ENCODE results near the gene ANKRD24.

ANKRD24 gene

GRCh38 chr19:4257025-4257424 lies 74.5 kb downstream of the ANKRD24 start:
- no peak overlapping the region for H3K4me3 ChIP-seq (ENCODE audit: low read depth, low read length)
- TF ChIP-seq, protein P1, sequence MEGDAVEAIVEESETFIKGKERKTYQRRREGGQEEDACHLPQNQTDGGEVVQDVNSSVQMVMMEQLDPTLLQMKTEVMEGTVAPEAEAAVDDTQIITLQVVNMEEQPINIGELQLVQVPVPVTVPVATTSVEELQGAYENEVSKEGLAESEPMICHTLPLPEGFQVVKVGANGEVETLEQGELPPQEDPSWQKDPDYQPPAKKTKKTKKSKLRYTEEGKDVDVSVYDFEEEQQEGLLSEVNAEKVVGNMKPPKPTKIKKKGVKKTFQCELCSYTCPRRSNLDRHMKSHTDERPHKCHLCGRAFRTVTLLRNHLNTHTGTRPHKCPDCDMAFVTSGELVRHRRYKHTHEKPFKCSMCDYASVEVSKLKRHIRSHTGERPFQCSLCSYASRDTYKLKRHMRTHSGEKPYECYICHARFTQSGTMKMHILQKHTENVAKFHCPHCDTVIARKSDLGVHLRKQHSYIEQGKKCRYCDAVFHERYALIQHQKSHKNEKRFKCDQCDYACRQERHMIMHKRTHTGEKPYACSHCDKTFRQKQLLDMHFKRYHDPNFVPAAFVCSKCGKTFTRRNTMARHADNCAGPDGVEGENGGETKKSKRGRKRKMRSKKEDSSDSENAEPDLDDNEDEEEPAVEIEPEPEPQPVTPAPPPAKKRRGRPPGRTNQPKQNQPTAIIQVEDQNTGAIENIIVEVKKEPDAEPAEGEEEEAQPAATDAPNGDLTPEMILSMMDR (IDR thresholded peaks at IDR 0.05) = no peak
- no peak overlapping the region for H3K4me2 ChIP-seq (ENCODE audit: low read length)
- H2AFZ ChIP-seq = no peak overlapping the region
- no peaks in the 10 kb centered on the region for H3K36me3 ChIP-seq (ENCODE audit: control insufficient read depth, insufficient read depth, low read length)
- H3K79me2 ChIP-seq = peaks cover 3% of the 10 kb centered on the region
- no peak overlapping the region for H3K9ac ChIP-seq
- H3K9me3 ChIP-seq (ENCODE audit: control insufficient read depth, low read length) = no peaks in the 10 kb centered on the region
- H3K4me1 ChIP-seq = no peaks in the 10 kb centered on the region
- no peaks in the 10 kb centered on the region for H3K27me3 ChIP-seq (ENCODE audit: control insufficient read depth, insufficient read depth, low read length)
- H3K27ac ChIP-seq = no peak overlapping the region

GRCh38 chr19:4258181-4258580 lies 75.7 kb downstream of the ANKRD24 start:
- Histone ChIP-seq H3K4me2 (ENCODE audit: low read length) (no peak overlapping the region), H2AFZ (no peak overlapping the region), H3K36me3 (ENCODE audit: control insufficient read depth, insufficient read depth, low read length) (no peaks in the 10 kb centered on the region), H3K9ac (no peak overlapping the region), H3K9me3 (ENCODE audit: control insufficient read depth, low read length) (no peaks in the 10 kb centered on the region), H3K79me2 (peaks cover 3% of the 10 kb centered on the region), H3K27ac (no peak overlapping the region), H3K4me3 (ENCODE audit: low read depth, low read length) (no peak overlapping the region), H3K27me3 (ENCODE audit: control insufficient read depth, insufficient read depth, low read length) (no peaks in the 10 kb centered on the region), H3K4me1 (no peaks in the 10 kb centered on the region)
- TF ChIP-seq, protein P1 (IDR thresholded peaks at IDR 0.05) = no peak

DNA sequence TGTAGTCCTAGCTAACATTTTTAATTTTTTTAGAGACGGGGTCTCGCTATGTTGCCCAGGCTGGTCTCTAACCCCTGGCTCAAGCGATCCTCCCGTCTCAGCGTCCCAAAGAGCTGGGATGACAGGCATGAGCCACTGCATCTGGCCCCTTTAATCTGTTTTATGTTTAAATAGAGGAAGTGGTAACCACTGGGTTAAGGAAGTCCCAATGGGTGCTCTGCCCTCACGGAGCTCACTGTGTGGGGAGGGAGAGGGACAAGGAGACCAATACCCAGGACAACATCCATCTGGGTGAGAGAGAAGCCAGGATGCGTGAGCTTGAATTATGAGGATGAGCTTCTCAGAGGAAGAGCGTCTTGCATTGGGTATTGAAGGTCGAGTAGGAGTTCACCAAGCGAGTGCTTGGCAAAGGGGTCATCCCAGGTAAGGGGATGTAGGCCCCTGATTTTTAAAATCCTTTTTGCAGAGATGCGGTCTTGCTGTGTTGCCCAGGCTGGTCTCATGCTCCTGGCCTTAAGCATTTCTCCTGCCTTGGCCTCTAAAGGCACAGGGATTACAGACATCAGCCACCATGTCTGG lies 78.2 kb downstream of the ANKRD24 start:
- TF ChIP-seq, protein P1 (IDR thresholded peaks at IDR 0.05) = no peak
- Histone ChIP-seq H3K36me3 (ENCODE audit: control insufficient read depth, insufficient read depth, low read length) (no peaks in the 10 kb centered on the region), H3K27me3 (ENCODE audit: control insufficient read depth, insufficient read depth, low read length) (no peaks in the 10 kb centered on the region), H3K4me2 (ENCODE audit: low read length) (no peak overlapping the region), H3K79me2 (peaks cover 3% of the 10 kb centered on the region), H3K9ac (no peak overlapping the region), H3K27ac (no peak overlapping the region), H3K4me3 (ENCODE audit: low read depth, low read length) (no peak overlapping the region), H2AFZ (no peak overlapping the region), H3K4me1 (no peaks in the 10 kb centered on the region), H3K9me3 (ENCODE audit: control insufficient read depth, low read length) (no peaks in the 10 kb centered on the region)

- Histone ChIP-seq H3K9me3 (ENCODE audit: control insufficient read depth, low read length) (no peaks in the 10 kb centered on the region), H2AFZ (no peak overlapping the region), H3K27ac (no peak overlapping the region), H3K4me2 (ENCODE audit: low read length) (no peak overlapping the region), H3K4me1 (no peaks in the 10 kb centered on the region), H3K36me3 (ENCODE audit: control insufficient read depth, insufficient read depth, low read length) (no peaks in the 10 kb centered on the region), H3K4me3 (ENCODE audit: low read depth, low read length) (no peak overlapping the region), H3K79me2 (no peaks in the 10 kb centered on the region), H3K9ac (no peak overlapping the region), H3K27me3 (ENCODE audit: control insufficient read depth, insufficient read depth, low read length) (no peaks in the 10 kb centered on the region)
- TF ChIP-seq, protein P1 (IDR thresholded peaks at IDR 0.05) = no peak
These were observed 82.3 kb downstream of the ANKRD24 start for GRCh38 chr19:4264812-4265211.
